Measurements from ENCODE around the gene HERC2. TPM values are rescaled to one million over a fixed set of nuclear protein-coding genes. Genes with fewer than 3 reads are reported as not detected.
"Not testable (repeated sequence)": the region's sequence is repeated elsewhere in the genome, so short reads cannot be mapped to it uniquely, and the experiment has no call there.

HERC2 gene, protein sequence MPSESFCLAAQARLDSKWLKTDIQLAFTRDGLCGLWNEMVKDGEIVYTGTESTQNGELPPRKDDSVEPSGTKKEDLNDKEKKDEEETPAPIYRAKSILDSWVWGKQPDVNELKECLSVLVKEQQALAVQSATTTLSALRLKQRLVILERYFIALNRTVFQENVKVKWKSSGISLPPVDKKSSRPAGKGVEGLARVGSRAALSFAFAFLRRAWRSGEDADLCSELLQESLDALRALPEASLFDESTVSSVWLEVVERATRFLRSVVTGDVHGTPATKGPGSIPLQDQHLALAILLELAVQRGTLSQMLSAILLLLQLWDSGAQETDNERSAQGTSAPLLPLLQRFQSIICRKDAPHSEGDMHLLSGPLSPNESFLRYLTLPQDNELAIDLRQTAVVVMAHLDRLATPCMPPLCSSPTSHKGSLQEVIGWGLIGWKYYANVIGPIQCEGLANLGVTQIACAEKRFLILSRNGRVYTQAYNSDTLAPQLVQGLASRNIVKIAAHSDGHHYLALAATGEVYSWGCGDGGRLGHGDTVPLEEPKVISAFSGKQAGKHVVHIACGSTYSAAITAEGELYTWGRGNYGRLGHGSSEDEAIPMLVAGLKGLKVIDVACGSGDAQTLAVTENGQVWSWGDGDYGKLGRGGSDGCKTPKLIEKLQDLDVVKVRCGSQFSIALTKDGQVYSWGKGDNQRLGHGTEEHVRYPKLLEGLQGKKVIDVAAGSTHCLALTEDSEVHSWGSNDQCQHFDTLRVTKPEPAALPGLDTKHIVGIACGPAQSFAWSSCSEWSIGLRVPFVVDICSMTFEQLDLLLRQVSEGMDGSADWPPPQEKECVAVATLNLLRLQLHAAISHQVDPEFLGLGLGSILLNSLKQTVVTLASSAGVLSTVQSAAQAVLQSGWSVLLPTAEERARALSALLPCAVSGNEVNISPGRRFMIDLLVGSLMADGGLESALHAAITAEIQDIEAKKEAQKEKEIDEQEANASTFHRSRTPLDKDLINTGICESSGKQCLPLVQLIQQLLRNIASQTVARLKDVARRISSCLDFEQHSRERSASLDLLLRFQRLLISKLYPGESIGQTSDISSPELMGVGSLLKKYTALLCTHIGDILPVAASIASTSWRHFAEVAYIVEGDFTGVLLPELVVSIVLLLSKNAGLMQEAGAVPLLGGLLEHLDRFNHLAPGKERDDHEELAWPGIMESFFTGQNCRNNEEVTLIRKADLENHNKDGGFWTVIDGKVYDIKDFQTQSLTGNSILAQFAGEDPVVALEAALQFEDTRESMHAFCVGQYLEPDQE (N-terminal part only)
- total RNA-seq: 54.5 TPM

DNA sequence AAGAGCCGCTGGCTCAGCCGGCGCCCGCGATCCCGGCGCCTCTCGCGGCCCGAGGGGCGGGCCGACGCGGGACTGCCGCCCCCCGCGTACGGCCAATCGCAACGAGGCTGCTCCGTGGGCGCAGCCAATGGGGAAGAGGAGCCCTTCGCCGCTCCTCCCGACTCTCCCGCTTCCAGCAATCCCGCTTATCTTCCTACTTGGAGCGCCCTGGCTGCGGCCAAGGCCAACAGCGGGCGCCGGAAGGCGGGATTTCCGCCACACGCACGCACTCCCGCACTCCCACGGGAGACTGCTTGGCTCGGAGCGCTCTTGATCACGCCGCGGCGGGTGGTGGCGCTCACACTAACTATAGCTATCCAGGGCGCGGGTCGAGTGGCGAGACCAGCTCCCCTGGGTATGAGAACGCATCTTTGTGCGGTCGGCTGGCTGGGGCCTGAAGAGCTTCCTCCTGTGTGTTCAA lies at the start of gene HERC2:
HERC2 (minus strand) TSS at position 51 of the 460 bp plus-strand sequence. CDS start 746 bp downstream, outside the sequence.
- DNase-seq: not testable (repeated sequence)

DNA sequence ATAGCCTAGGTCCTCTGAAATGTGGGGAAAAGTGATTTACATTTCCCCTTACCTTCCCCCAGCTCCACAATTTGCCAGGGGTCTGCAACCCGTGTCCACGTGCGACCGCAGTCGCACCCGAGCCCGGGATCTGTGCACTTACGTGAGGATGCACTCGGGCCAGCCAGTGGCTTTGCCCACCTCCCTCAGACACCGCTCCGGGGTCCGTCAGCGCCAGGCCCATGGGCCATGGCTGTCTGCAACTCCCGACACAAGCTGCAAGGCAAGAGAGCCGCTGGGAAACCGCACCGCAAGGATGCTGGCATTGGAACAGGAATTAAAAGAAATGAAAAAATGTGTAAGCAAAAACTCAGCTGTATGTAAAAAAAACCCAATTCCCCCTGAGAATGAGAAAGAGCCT lies 43.5 kb upstream of the HERC2 start:
- not testable (repeated sequence) for DNase-seq

DNA sequence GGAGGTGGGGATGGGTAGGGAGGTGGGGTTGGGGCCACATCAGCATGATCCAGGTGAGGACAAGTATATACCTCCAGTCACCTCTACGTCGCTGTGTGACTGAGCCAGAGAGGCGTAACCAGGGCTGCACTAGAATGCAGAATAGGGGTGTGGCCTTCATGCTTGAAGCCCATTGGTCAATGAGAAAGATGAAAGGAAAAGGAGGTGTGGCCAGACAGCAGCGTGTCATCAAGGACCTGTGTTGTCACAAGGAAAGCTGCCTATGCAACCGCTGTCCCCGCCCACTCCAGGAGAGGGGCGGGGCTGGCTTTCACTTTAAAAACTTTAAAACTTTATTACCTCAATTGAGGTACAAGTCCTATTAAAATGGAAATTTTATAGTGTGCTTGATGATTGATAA lies 36.0 kb upstream of the HERC2 start, which contains the start of gene GOLGA6L24:
GOLGA6L24 (minus strand) TSS at position 101 of the 400 bp plus-strand sequence; CDS start at position 40, 61 bp downstream.
- not testable (repeated sequence) for DNase-seq

DNA sequence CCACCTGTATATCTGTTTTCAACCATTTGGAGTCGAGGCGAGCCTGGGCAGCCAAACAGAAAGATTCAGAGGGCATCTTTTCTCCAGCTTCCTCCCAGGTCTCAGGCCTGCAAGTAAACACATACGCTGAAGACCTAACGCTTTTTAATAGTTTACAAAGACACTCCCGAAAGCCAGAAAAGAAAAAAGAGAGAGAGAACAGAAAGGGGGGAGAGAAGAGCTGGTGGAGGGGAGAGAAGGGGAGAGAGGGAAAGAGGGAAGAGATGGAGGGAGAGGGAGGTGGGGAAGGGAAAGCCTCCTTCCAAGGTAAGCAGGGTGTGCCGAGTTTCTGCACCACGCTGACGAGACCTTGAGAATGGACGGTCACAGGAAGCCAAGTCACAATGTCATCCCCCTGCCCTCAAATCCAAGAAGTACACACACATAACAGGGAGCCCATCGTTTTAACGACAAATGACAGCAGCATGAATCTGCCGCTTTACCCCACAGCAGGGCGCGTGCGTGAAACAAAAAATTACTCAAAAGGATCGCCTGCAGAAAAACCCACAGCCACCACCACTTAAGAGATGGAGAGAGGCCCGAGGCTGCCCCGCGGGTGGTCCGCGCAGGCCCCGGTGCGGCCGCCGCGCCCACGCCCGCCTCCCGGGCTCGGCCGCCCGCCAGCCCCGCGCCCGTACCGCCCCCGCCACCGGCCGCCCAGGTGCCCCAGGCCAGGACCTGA lies 461 bp downstream of the HERC2 start:
- DNase-seq: not testable (repeated sequence)

DNA sequence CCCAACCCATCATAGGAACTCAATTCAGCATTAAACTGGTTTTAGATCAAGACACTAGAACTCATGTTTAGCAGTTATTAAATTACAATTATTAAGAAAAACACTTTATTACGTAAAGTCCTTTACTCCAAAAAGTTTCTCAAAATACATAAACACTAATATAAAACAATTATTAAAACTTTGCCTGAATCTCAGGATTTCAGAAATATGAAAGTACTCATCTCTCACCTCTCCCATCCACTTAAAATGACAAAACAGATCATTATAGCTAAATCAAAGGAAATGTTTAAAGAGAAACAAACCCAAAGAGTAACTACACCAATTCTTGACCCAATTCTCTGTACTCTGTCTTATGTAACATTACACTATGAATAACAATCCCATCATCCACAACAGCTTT lies 2.3 kb downstream of the HERC2 start:
- DNase-seq: not testable (repeated sequence)

DNA sequence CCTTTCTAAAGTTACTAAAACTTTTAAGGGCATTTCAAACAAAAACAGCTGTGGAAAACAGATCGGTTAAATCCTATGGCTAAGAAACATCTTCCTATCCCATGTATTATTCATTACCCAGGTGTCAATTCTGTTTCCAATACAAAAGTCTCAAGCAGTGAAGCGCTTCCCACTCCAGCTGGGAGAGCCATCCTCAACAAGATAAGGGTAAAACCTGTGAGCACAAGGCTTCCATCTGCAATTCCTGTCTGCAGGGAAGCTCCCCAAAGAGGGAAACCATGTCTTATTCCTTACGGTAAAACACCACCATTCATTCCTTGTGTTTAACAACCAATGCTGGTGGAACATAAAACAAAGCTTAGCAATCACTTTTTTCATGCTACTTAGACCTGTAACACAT lies 3.2 kb downstream of the HERC2 start:
- DNase-seq: not testable (repeated sequence)

DNA sequence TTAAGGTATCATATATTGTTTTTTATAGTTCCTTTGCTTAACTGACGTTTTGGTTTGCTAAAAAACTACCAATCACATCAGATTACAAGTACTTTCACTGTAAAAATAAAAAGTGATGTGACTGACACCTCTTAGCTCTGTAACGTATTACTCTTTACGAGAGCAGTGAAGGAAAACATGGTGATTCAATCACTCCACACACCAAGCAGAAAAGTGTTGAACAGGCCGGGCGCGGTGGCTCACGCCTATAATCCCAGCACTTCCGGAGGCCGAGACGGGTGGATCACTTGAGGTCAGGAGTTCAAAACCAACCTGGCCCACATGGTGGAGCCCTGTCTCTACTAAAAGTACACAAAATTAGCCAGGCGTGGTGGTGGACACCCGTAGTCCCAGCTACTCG lies 3.9 kb downstream of the HERC2 start:
- not testable (repeated sequence) for DNase-seq

DNA sequence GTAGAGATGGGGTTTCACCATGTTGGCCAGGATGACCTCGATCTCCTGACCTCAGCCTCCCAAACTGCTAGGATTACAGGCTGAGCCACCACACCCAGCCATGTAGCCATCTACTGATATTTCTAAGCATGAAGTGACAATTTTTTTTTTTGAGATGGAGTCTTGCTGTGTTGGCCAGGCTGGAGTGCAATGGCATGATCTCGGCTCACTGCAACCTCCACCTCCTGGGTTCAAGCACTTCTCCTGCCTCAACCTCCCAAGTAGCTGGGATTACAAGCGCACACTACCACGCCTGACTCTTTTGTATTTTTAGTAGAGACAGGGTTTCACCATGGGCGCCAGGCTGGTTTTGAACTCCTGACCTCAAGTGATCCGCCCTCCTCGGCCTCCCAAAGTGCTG lies 5.0 kb downstream of the HERC2 start:
- DNase-seq: not testable (repeated sequence)

DNA sequence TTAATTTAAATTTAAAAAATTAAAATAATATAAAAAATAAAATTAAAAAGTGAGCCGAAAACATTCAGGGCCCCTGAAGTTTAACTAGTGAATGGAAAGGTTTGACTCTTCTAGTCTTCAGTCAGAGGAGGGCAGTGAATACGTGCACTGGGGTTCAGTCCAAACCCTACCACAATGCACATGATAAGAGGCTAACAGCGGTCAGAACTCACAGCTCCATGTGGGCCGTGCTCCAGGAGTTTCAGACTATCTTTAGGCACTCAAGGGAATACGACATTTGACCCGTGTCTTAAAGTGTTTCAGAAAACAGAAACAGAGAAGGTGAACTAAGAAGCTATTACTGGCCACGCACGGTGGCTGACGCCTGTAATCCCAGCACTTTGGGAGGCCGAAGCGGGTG lies 11.5 kb downstream of the HERC2 start:
- DNase-seq: not testable (repeated sequence)

DNA sequence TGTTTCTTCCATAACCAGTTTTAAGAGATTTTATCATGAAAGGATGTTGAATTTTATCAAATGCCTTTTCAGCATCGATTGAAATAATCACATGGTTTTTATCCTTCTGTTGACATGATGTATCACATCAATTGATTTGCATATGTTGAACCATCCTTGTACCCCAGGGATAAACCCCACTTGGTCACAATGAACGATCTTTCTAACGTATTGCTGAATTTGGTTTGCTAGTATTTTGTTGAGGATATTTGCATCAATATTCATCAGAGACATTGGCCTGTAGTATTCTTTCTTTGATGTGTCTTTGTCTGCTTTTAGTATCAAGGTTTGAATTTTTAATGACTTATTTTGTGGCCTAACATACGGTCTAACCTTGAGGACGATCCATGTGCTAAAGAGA lies 13.3 kb downstream of the HERC2 start:
- not testable (repeated sequence) for DNase-seq

DNA sequence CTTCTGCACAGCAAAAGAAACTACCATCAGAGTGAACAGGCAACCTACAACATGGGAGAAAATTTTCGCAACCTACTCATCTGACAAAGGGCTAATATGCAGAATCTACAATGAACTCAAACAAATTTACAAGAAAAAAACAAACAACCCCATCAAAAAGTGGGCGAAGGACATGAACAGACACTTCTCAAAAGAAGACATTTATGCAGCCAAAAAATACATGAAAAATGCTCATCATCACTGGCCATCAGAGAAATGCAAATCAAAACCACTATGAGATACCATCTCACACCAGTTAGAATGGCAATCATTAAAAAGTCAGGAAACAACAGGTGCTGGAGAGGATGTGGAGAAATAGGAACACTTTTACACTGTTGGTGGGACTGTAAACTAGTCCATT lies 16.3 kb downstream of the HERC2 start:
- not testable (repeated sequence) for DNase-seq

DNA sequence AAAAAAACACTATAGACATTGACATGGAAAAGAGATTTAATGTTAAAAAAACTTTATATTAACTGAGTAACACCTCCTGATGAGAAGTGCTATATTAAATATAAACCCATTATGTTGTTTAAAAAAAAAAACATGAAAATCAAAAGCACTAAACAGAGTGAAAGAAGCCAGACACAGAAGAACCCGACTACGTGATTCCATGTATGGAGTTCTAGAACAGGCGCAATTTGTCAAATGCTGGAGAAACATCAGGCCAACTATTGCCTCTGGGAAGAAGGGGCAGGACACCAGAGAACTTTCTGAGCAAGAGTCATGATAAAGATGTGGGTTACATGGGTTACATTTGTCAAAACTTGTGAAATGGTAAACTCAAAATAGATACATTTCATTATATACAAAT lies 24.5 kb downstream of the HERC2 start:
- DNase-seq: not testable (repeated sequence)

DNA sequence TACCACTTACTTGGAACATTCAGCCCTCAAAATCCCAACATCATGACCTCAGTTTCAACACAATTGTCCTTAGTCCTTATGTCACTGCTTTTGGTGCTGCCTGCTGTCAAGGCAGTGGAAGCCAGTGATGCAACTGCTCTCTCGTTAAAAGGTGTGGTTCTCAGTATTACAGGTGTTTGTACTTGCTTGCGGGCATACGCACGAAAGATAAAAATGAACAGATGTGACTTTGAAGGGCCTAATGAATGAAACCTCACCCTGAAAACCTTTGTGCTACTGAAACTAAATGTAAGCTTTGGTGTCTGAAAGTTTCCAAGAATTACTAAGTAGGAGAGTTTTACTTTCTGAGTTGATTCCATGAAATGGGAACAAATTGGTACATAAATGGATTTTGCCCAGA lies 25.2 kb downstream of the HERC2 start:
- not testable (repeated sequence) for DNase-seq

DNA sequence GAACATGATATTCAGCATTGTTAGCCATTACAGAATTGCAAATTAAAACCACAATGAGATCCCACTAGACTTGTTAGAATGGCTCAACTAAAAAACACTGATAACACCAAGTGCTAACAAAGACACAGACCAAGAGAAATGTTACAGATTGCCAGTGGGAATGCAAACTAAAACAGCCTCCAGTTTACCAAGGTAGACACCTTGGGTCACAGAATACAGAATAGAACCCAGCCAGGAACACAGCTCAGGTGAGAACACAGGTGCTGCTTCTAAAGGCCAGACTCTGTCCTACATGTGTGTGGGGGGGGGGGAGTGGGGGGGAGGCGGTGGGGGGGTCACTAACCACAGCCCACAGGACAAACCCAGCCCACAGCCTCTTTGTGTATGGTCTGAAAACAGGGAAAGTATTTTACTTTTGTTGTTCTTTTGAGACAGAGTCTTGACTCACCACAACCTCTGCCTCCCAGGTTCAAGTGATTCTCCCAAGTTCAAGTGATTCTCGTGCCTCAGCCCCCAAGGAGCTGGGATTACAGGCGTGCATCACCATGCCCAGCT lies 26.9 kb downstream of the HERC2 start:
- not testable (repeated sequence) for DNase-seq

DNA sequence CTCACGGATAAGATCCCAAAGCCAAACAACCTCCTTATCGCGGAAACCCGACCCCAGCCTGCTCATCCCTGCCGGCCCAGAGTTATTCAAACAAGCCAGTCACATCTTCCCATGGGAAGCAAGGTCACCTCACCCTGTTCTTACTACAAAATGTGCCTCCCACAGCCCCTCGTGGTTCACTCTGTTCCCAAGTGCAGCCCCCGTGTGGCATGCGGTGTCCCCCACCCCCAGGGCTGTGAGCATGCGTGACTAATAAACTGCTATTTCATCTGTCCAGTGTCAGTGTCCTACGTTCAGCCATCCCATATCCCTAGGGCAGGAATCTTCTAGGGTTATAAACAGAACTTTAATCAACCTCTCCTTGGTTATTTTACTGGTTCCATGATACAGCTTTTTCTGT lies 27.4 kb downstream of the HERC2 start:
- DNase-seq: not testable (repeated sequence)

DNA sequence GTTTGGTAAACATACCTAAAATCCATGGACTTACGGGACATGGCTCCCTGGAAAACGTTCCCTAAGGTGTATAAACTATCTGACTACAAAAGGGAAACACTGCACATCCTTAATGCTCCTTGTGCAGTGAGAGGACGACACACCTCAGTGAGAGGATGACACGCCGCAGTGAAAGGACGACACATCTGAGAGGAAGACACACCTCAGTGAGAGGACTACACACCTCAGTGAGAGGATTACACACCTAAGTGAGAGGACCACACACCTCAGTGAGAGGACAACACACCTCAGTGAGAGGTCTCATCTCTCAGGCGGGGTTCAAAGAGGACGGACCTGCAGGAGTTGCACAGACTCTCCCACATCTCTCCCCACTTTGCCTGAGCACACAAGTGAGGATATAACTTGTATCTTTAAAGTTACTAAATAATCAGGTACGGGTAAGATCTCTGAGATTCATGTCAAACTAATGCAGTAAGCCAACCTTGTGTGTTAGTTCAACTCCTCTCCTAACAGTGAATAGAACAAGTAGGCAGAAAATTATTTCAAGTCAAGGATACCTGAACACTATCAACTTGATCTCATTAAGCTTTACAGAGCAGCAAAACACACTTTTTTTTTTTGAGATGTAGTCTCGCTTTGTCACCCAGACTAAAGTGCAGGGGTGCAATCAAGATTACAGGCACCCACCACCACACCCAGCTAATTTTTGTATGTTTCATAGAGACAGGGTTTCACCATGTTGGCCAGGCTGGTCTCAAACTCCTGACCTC lies 32.1 kb downstream of the HERC2 start:
- no peak for DNase-seq

DNA sequence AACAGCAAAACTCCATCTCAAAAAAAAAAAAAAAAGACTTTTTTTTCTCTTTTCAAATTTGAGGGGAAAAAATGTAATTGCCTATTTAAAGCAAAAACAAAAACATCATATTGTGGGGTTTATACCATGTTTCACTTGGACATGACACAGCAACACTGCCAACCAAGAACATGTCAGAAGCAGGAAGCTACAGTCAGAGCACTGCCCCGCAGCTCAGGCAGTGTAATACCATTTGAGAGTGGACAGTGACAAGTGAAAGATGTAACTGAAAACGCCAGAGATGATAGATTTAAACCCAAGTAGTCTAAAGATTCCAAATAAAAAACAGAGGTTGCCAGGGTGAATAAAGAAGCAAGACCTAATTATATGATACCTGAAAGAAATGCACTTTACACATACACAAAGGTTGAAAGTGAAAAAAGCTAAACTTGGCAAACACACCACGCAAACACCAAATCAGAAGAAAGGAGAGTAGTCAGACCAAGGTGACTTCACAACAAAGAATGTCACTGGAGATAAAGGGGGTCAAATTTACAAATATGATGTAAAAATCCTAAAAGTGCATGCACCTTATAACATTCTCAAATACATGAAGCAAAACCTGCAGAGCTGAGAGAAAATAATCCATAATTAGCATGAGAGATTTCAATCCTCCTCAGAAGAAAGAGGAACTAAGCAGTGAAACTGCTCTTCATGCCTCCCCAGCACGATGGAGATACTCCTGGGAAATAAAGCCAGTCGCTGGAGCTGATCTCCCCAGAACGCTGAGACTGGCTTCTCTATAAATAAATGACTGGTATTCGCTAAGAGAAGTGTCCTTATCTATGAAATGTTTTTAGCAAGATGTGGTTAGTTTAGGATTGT lies 32.9 kb downstream of the HERC2 start:
- DNase-seq: not testable (repeated sequence)

DNA sequence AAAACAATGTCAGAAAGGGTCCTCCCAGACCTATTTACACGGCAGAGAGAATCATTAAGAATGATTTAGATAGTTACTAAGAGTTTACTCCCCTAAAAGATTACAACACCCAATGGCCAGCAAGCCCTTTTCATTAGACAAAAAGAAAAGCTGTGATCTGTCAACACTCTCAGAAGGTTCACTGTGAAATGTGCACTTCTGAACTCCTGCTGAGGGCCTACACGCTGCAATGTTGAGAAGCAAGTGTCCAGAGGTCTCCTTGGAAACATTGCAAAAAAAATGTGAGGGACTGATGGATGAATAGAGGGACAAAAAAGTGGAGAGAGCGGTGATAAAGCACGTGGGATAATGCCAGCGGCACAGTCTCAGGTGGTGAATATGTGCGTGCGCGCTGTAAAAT lies 35.3 kb downstream of the HERC2 start:
- DNase-seq: not testable (repeated sequence)

DNA sequence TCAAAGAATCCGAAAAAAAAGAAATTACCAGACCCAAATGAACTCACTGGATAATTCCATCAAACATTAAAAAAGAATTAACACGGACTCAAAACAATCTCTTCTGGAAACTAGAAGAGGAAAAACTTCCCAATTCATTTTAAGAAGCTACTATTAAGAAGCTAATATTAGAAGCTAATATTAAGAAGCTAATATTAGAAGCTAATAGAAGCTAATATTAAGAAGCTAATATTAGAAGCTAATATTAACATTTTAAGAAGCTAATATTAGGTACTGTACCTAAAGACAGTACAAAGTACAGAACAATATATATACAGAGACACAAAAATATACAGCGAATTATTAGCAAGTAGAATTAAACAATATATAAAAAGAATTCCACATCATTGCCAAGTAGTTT lies 35.9 kb downstream of the HERC2 start:
- no peak for DNase-seq
